ENCODE data around the gene RBBP6.

DNA sequence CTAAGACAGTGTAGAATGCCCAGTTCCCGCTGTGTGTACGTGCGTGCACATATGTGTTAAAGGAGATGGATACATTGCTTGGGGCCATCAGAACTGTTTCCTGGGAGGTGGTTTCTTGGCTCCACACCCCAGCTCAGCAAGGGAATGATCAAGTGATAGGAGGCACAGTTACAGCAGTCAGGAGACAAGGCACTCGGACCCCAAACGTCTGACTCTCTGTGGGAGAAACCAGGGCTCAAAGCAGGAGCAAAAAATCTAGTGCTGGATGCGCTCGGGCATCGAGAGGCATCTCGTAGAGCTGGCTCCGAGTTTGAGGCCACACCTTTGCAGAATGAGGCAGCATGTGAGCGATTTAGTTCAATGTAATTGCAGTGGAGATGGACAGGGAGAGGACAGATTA, 71.9 kb downstream of the RBBP6 start:
- TF ChIP-seq, protein P1, sequence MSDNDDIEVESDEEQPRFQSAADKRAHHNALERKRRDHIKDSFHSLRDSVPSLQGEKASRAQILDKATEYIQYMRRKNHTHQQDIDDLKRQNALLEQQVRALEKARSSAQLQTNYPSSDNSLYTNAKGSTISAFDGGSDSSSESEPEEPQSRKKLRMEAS (IDR thresholded peaks at IDR 0.05): no peak
- TF ChIP-seq POLR2A (IDR thresholded peaks at IDR 0.05; ENCODE audit: low read length) (no peak), CTCF (IDR thresholded peaks at IDR 0.05) (no peak), MAFK (IDR thresholded peaks at IDR 0.05; ENCODE audit: partially characterized antibody) (no peak), KDM1A (IDR thresholded peaks at IDR 0.05; ENCODE audit: low read depth) (no peak), CBX2 (IDR thresholded peaks at IDR 0.05; ENCODE audit: borderline replicate concordance, low read depth) (no peak), MYC (IDR thresholded peaks at IDR 0.05; ENCODE audit: borderline replicate concordance, low read length) (no peak), EHMT2 (IDR thresholded peaks at IDR 0.05; ENCODE audit: low read depth) (no peak), ELK1 (IDR thresholded peaks at IDR 0.05; ENCODE audit: low read depth, low read length) (no peak), CBX8 (IDR thresholded peaks at IDR 0.05) (no peak), RAD21 (conservative IDR thresholded peaks at IDR 0.05 in 1 of 2, IDR thresholded peaks at IDR 0.05 in 1 of 2) (no peak)

All from A549 (cell line).